Breast epithelium (tissue), 3 donors: Measurements from ENCODE around the gene STRIP1.

ENCODE experiments used
- CTCF ChIP-seq, 3 donors: fragments of 450-650 bp; IDR thresholded peaks; one replicate each; pipeline ENCODE4 v1.5.1; 2016 to 2017; ENCODE audit warnings: antibody characterized with exemption in 3 of 3, mild to moderate bottlenecking in 3 of 3, moderate library complexity in 3 of 3
- POLR2A ChIP-seq: fragments of 450-650 bp; IDR thresholded peaks from one replicate; pipeline ENCODE4 v1.6.1; 2016; ENCODE audit warnings: antibody characterized with exemption, mild to moderate bottlenecking, moderate library complexity
- POLR2AphosphoS5 ChIP-seq, 3 donors: sonication (generic); formaldehyde crosslinking; IDR thresholded peaks; one replicate each; pipeline ENCODE4 v1.6.1; 2017; ENCODE audit warnings: antibody characterized with exemption in 3 of 3

- TF ChIP-seq POLR2A (no peak), CTCF (IDR thresholded peaks at IDR 0.05) (no peak), POLR2AphosphoS5 (IDR thresholded peaks at IDR 0.05) (no peak)
Measured at GRCh38 chr1:110089561-110090275, 55.3 kb downstream of the STRIP1 start.
